Measurements from ENCODE around the gene G6PC3. TPM values are rescaled to one million over a fixed set of nuclear protein-coding genes. Genes with fewer than 3 reads are reported as not detected.

G6PC3 gene
- total RNA-seq, 1 donor from 2014 or later = 37.5 TPM

- no peaks in the 10 kb centered on the region for H3K27me3 ChIP-seq (ENCODE audit: control insufficient read depth, insufficient read depth, low read length)
- DNase-seq (ENCODE audit: low read depth) = no peak
- TF ChIP-seq CTCF (IDR thresholded peaks at IDR 0.05; ENCODE audit: insufficient read depth, low read length, poor library complexity, severe bottlenecking) = no peak
- no peaks in the 10 kb centered on the region for H3K36me3 ChIP-seq (ENCODE audit: control insufficient read depth, insufficient read depth, low read length)
- H3K4me3 ChIP-seq (ENCODE audit: low read depth, low read length) = no peak overlapping the region
Observed at GRCh38 chr17:44087319-44087718, 16.8 kb downstream of the G6PC3 start.

GRCh38 chr17:44088254-44088653, 17.7 kb downstream of the G6PC3 start:
- Histone ChIP-seq H3K36me3 (ENCODE audit: control insufficient read depth, insufficient read depth, low read length) (no peaks in the 10 kb centered on the region), H3K27me3 (ENCODE audit: control insufficient read depth, insufficient read depth, low read length) (no peaks in the 10 kb centered on the region), H3K4me3 (ENCODE audit: low read depth, low read length) (no peak overlapping the region)
- DNase-seq (ENCODE audit: low read depth) = no peak
- no peak for TF ChIP-seq CTCF (IDR thresholded peaks at IDR 0.05; ENCODE audit: insufficient read depth, low read length, poor library complexity, severe bottlenecking)

- Histone ChIP-seq H3K36me3 (ENCODE audit: control insufficient read depth, insufficient read depth, low read length) (no peaks in the 10 kb centered on the region), H3K27me3 (ENCODE audit: control insufficient read depth, insufficient read depth, low read length) (no peaks in the 10 kb centered on the region), H3K4me3 (ENCODE audit: low read depth, low read length) (no peak overlapping the region)
- no peak for DNase-seq (ENCODE audit: low read depth)
- no peak for TF ChIP-seq CTCF (IDR thresholded peaks at IDR 0.05; ENCODE audit: insufficient read depth, low read length, poor library complexity, severe bottlenecking)
Observed at GRCh38 chr17:44091200-44091997, 20.9 kb downstream of the G6PC3 start.

- no peak for DNase-seq (ENCODE audit: low read depth)
Observed at GRCh38 chr17:44092051-44092450, 21.5 kb downstream of the G6PC3 start.

GRCh38 chr17:44093231-44093900, 22.8 kb downstream of the G6PC3 start:
- no peak overlapping the region for H3K4me3 ChIP-seq (ENCODE audit: low read depth, low read length)
- no peak for DNase-seq (ENCODE audit: low read depth)
- H3K36me3 ChIP-seq (ENCODE audit: control insufficient read depth, insufficient read depth, low read length) = no peaks in the 10 kb centered on the region
- no peak for TF ChIP-seq CTCF (IDR thresholded peaks at IDR 0.05; ENCODE audit: insufficient read depth, low read length, poor library complexity, severe bottlenecking)
- H3K27me3 ChIP-seq (ENCODE audit: control insufficient read depth, insufficient read depth, low read length) = no peaks in the 10 kb centered on the region

More at GRCh38 chr17:44092051-44092450, 21.5 kb downstream of the G6PC3 start:
- H3K27me3 ChIP-seq (ENCODE audit: control insufficient read depth, insufficient read depth, low read length) = no peaks in the 10 kb centered on the region
- H3K4me3 ChIP-seq (ENCODE audit: low read depth, low read length) = no peak overlapping the region
- no peaks in the 10 kb centered on the region for H3K36me3 ChIP-seq (ENCODE audit: control insufficient read depth, insufficient read depth, low read length)
- TF ChIP-seq CTCF (IDR thresholded peaks at IDR 0.05; ENCODE audit: insufficient read depth, low read length, poor library complexity, severe bottlenecking) = no peak

Data from kidney epithelial cell (primary cell).